Measurements from ENCODE around the gene IQCM. TPM values are rescaled to one million over a fixed set of nuclear protein-coding genes. Genes with fewer than 3 reads are reported as not detected.

Gene IQCM
- total RNA-seq, 1 experiment from 2014 or later, result not detected

DNA sequence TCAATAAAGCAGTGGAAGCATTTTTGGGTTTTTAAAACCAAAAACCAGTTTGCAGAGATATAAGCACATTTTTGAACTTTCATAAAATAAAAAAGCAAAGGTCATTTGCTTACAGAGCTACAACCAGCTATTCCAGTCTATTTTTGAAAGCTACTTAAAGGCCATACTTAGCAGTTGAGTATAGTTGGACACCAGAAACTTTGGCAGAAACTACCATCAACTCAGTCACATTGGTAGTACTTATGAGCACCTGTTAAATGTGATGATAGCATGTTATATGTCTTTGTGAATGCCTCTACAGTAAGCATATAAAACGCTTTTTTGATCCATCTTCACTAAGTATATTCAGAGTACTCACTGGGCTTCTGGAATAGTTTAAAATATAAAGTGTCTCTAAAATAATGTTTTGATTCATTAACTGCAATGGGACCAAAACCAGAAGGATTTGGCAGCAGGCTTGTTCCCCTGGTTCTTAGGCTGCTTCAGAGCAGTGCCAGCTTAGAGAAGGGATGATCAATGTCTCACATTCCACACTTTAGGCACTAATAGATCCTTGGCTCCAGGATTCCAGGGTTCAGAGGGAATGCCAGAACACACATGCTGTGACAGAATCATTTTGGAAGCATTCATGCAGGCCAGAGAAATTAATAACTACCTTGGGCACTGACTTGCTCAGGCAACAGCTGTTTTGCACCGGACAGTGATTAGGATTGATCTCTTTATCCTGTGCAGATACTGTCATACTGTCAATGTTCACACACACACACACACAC, 103.9 kb downstream of the IQCM start:
- POLR2A ChIA-PET, result no interaction called here
- H3K27me3 ChIP-seq (replicated peaks; ENCODE audit: control insufficient read depth, insufficient read depth, low read length), result no peaks in the 10 kb centered on the region
- TF ChIP-seq, protein P1, sequence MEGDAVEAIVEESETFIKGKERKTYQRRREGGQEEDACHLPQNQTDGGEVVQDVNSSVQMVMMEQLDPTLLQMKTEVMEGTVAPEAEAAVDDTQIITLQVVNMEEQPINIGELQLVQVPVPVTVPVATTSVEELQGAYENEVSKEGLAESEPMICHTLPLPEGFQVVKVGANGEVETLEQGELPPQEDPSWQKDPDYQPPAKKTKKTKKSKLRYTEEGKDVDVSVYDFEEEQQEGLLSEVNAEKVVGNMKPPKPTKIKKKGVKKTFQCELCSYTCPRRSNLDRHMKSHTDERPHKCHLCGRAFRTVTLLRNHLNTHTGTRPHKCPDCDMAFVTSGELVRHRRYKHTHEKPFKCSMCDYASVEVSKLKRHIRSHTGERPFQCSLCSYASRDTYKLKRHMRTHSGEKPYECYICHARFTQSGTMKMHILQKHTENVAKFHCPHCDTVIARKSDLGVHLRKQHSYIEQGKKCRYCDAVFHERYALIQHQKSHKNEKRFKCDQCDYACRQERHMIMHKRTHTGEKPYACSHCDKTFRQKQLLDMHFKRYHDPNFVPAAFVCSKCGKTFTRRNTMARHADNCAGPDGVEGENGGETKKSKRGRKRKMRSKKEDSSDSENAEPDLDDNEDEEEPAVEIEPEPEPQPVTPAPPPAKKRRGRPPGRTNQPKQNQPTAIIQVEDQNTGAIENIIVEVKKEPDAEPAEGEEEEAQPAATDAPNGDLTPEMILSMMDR (IDR thresholded peaks at IDR 0.05; ENCODE audit: insufficient read depth in 1 of 2, low read depth in 1 of 2, low read length in 1 of 2, severe bottlenecking in 1 of 2, unreplicated experiment in 1 of 2), result no peak
- CTCF ChIA-PET, result no interaction called here
- no peak overlapping the region for H3K4me3 ChIP-seq (ENCODE audit: low read depth, low read length)
- no TSS peak for BruUV-seq (replicated peaks)
- H3K9me3 Mint-ChIP-seq (ENCODE audit: unreplicated experiment), result no peaks in the 10 kb centered on the region
- DNase-seq, result no peak
- no peaks in the 10 kb centered on the region for H3K4me1 Mint-ChIP-seq (ENCODE audit: low read depth, unreplicated experiment)
- H3K27me3 Mint-ChIP-seq (ENCODE audit: insufficient read depth, unreplicated experiment), result peaks cover 5% of the 10 kb centered on the region
- H3K4me3 Mint-ChIP-seq (ENCODE audit: unreplicated experiment), result no peak overlapping the region
- no peaks in the 10 kb centered on the region for H3K36me3 Mint-ChIP-seq (ENCODE audit: insufficient read depth, unreplicated experiment)
- no peaks in the 10 kb centered on the region for H3K9me3 ChIP-seq
- no peaks in the 10 kb centered on the region for H3K4me1 ChIP-seq
- no peak overlapping the region for H3K27ac Mint-ChIP-seq (ENCODE audit: unreplicated experiment)
- intact Hi-C loops (cut with micrococcal nuclease; ENCODE audit: unreplicated experiment), result no loop called here
- no peaks in the 10 kb centered on the region for H3K36me3 ChIP-seq (ENCODE audit: control insufficient read depth, insufficient read depth, low read length)

DNA sequence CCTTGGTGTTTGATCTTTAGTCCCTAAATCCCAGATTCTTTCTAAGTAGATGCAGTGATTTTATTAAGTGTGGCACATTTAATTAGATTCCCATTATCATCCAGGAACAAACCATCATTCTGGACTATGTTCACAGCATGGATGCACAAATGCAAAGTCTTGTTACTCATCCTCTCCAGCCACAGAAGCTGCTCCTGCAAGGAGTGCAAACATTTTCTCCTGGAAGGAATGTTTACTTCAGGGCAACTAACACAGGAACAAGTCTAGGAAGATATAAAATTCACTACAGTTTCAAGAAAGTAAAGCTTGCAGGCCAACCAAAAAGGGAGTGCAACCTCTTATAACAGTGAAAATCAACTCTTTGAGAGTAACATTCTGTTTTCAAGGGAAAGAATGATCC, 106.0 kb downstream of the IQCM start:
- TF ChIP-seq, protein P1 (IDR thresholded peaks at IDR 0.05; ENCODE audit: insufficient read depth in 1 of 2, low read depth in 1 of 2, low read length in 1 of 2, severe bottlenecking in 1 of 2, unreplicated experiment in 1 of 2), result no peak
- DNase-seq, result no peak
- H3K27me3 Mint-ChIP-seq (ENCODE audit: insufficient read depth, unreplicated experiment), result peaks cover 5% of the 10 kb centered on the region
- Histone ChIP-seq H3K36me3 (ENCODE audit: control insufficient read depth, insufficient read depth, low read length) (no peaks in the 10 kb centered on the region), H3K4me3 (ENCODE audit: low read depth, low read length) (no peak overlapping the region), H3K9me3 (no peaks in the 10 kb centered on the region), H3K27me3 (replicated peaks; ENCODE audit: control insufficient read depth, insufficient read depth, low read length) (no peaks in the 10 kb centered on the region), H3K4me1 (no peaks in the 10 kb centered on the region)
- no peak overlapping the region for H3K27ac Mint-ChIP-seq (ENCODE audit: unreplicated experiment)
- CTCF ChIA-PET, result no interaction called here
- H3K36me3 Mint-ChIP-seq (ENCODE audit: insufficient read depth, unreplicated experiment), result no peaks in the 10 kb centered on the region
- H3K4me1 Mint-ChIP-seq (ENCODE audit: low read depth, unreplicated experiment), result no peaks in the 10 kb centered on the region
- POLR2A ChIA-PET, result no interaction called here
- no TSS peak for BruUV-seq (replicated peaks)
- H3K9me3 Mint-ChIP-seq (ENCODE audit: unreplicated experiment), result no peaks in the 10 kb centered on the region
- intact Hi-C loops (cut with micrococcal nuclease; ENCODE audit: unreplicated experiment), result no loop called here
- no peak overlapping the region for H3K4me3 Mint-ChIP-seq (ENCODE audit: unreplicated experiment)

DNA sequence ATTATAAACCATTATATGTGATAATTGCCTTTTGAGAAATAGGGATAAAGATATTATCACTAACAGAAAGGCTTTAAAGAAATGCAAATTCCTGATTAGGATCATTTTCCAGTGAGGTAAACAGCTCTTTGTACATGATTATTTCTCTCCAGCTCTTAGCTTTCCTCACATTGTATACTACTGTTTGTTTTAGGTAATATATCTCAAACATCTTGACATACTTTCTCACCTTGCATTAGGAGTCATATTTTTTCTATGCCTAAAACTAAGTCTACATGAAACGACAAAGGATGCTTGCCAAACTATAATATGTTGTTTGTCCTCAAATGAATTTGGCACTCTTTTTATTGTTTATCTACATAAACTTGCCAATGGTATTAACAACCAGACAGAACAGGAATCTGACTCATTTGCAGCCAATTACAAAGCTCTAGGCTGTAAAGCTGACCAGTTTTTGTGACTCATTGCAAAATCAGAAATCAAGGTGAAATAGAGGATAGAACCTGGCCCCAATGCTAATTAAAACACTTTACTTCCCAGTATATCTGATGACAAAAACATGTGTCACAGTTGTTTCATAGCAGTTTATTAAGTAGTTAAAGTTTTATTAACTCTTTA, 107.0 kb downstream of the IQCM start:
- POLR2A ChIA-PET, result no interaction called here
- no TSS peak for BruUV-seq (replicated peaks)
- CTCF ChIA-PET, result no interaction called here

More for the DNA sequence above, 107.0 kb downstream of the IQCM start:
- Mint-ChIP-seq H3K4me1 (ENCODE audit: low read depth, unreplicated experiment) (no peaks in the 10 kb centered on the region), H3K27ac (ENCODE audit: unreplicated experiment) (no peak overlapping the region), H3K27me3 (ENCODE audit: insufficient read depth, unreplicated experiment) (no peaks in the 10 kb centered on the region), H3K36me3 (ENCODE audit: insufficient read depth, unreplicated experiment) (no peaks in the 10 kb centered on the region), H3K4me3 (ENCODE audit: unreplicated experiment) (no peak overlapping the region), H3K9me3 (ENCODE audit: unreplicated experiment) (no peaks in the 10 kb centered on the region)
- TF ChIP-seq, protein P1 (IDR thresholded peaks at IDR 0.05; ENCODE audit: insufficient read depth in 1 of 2, low read depth in 1 of 2, low read length in 1 of 2, severe bottlenecking in 1 of 2, unreplicated experiment in 1 of 2), result no peak
- H3K4me1 ChIP-seq, result no peaks in the 10 kb centered on the region
- intact Hi-C loops (cut with micrococcal nuclease; ENCODE audit: unreplicated experiment), result no loop called here
- no peak overlapping the region for H3K4me3 ChIP-seq (ENCODE audit: low read depth, low read length)
- H3K36me3 ChIP-seq (ENCODE audit: control insufficient read depth, insufficient read depth, low read length), result no peaks in the 10 kb centered on the region
- no peaks in the 10 kb centered on the region for H3K27me3 ChIP-seq (replicated peaks; ENCODE audit: control insufficient read depth, insufficient read depth, low read length)
- no peak for DNase-seq
- no peaks in the 10 kb centered on the region for H3K9me3 ChIP-seq

All from Caco-2 (cell line).